HuH-7 (cell line): ENCODE results near the gene KIF1A.

Experiments used
- DNase-seq: peaks from one replicate; pipeline ENCODE4 v3.0.0; 2011; ENCODE audit warnings: low spot score

KIF1A gene

DNA sequence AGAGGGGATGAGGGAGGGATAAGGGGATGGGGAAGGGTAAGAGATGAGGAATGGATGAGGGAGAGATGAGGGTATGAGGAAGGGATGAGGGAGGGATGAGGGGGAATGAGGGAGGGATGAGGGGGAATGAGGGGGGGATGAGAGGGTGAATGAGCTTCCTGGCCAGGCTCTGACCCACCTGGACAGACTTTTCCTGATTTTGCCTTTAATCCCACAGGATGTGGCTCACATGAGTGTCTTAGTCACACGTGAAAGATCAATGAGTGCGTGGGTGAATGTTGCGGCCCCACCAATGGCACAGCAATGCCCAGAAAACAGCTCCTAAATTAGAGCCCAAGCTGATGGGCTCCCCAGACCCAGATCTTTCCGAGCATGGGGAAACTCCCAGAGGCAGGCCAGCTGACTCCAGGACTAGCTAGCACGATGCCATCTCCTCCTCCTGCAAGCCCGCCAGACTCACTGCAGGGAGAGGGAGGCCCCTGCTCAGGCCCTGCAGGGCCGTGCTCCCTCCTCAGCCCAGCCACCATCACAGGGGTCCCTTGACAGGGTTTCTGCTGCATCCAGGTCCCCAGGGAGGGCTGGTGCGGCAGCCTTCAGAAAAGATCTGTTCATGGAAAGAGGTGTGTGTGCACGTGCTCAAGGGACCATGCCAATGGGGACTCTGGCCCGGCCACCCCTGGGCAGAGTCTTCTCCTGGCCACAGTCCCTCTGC, 87.0 kb downstream of the KIF1A start:
- DNase-seq, result no peak

DNA sequence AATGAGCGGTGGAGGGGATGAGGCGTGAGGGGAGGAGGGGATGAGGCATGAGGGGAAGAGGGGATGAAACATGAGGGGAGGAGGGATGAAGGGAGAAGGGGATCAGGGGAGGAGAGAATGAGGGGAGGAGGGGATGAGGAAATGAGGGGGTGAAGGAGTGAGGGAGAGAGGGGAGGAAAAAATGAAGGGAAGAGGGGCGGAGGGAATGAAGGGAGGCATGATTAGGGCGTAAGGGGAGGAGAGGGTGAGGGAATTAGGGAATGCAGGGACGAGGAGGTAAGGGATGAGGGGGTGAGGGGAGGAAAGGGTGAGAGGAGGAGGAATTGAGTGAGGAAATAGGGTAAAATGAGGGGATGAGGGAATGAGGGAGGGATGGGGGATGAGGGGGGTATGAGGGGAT, 87.8 kb downstream of the KIF1A start:
- DNase-seq, result no peak

DNA sequence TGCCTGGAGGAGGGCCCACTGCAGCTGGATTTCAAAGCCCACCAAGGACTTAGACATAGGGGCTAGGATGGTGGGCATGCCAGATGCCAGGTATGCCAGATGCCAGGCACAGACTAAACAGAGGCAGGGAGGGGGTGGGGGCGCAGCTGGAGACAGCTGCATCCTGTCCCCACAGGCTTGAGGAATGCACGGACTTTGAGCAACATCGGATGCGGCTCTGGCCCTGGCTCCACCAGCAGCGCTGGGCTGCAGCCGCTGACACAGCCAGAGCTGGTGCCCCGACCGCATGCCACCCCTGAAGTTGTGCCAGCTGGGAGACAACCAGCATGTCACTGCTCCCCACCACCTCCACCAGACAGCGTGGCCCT, 88.9 kb downstream of the KIF1A start:
- no peak for DNase-seq

- DNase-seq, result no peak
These were observed 89.4 kb downstream of the KIF1A start for GRCh38 chr2:240730501-240731177.

DNA sequence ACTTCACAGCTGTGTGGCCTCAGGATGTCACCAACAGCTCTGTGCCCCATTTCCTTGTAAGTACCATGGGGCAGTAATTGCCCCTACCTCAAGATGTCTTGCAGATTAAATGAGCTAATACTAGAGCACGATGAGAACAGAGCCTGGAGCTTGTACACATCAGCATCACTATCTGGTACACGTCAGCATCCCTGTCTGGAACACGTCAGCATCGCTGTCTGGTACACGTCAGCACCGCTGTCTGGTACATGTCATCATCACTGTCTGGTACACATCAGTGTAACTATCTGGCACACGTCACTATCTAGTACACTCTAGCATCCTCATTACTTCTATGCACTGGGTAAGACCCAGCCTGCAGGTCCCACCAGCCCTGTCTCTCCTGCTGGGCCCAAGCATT, 91.2 kb downstream of the KIF1A start:
- DNase-seq, result no peak

- no peak for DNase-seq
These were observed 91.7 kb downstream of the KIF1A start for GRCh38 chr2:240728361-240728760.

- DNase-seq, result no peak
These were observed 92.1 kb downstream of the KIF1A start for GRCh38 chr2:240727913-240728312.

DNA sequence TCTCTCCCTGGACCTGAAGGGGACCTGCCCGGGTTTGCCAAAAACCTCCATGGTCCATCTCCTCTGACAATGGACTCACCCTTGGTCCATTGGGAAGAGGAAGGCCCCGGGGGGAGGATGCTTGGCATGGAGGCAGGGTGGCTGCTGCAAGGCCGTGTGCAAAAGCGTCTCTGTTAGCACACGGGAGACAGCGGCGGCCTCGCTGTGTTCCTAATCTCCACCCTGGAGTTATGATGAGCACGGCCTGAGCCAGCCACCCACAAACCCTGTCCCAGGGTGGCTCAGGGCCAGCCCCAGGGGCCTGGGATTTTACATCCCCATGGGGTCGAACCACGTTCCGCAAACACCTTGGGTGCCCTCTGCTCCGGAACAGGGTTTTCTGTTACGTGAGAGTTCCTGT, 92.6 kb downstream of the KIF1A start:
- no peak for DNase-seq

DNA sequence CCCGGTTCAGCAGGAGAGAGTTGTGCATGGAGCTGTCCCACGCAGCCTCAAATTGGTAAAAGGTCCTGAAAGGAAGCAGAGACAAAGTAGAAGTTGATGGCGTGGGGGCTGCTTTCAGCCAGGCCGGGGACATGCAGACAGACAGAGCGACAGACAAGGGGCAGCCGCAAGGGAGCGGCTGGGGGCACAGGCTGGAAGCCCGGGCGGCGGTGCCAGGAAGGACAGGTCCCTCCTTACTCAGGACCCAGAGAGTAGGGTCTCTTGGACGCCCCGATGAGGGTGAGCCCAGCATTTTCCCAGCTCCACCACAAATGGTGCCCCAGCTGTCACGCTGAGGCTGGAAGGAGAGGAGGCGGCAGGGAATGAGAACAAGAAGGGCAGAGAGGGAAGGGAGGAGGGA, 93.1 kb downstream of the KIF1A start:
- no peak for DNase-seq

DNA sequence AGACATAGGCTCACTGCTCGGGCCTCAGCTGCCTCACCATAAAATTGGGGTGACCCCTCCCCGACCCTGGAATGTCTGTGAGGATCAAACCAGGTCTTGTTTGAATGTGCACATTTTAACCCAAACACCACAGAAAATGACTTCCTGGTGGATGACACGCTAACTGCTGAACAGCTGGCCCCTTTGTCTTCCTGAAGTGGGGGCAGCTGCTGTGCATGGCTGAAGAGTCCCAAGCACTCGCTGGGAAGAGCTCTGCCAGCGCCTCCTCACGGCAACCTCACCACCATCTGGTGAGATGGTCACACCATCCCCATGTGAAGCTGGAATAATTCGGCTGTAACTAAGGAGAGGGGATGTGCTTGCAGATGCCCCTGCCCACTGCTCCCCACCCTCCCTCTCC, 94.3 kb downstream of the KIF1A start:
- no peak for DNase-seq

- DNase-seq, result no peak
These were observed 94.8 kb downstream of the KIF1A start for GRCh38 chr2:240725266-240725665.

- DNase-seq, result no peak
These were observed 95.6 kb downstream of the KIF1A start for GRCh38 chr2:240724431-240724830.

GRCh38 chr2:240723851-240724250, 96.2 kb downstream of the KIF1A start:
- DNase-seq, result no peak

- DNase-seq, result no peak
These were observed 97.0 kb downstream of the KIF1A start for GRCh38 chr2:240722796-240723735.

- no peak for DNase-seq
These were observed 97.6 kb downstream of the KIF1A start for GRCh38 chr2:240722376-240722775.

GRCh38 chr2:240721596-240722180, 98.3 kb downstream of the KIF1A start:
- DNase-seq, result no peak

DNA sequence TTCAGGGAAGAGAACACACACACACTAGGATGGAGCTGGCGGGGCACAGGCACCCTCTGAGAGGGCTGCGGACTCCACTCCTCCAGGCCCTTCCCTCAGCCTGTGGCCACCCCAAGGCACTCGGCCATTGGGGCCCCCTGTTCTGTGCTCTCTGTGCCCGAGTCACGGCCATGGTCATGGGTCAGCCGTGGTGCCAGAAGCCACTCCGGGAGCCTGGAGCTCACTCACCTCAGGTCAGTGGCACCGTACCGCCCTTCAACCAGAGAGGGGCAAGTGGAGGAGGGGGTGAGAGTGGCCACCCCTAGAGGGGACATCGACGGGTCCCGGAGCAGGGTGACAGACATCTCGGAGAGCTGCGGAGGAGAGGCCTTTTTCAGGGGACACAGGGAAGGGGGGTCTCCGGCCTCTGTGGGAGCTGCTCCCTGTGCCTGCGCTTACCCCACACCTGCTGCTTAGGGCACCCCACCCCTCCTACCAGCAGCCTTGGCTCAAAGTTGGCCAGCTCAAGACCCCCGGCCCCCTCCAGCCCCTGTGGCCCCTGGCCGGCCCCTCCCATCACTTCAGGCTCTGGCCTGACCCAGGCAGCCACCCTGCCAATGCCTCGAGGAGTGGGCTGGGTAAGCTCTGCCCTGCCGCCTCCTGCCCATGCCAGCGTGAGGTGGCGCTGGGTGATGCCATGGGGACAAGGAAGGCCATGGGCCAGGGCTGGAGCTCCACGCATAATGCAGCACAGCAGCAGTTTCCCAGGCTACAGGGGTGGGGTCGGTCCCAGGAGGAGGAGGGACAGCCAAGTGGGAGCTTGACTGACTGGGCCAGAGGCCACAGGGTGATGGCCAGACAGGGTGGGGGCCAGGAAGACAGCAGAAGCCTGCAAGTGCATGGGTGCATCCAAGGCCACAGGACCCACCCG, 99.1 kb downstream of the KIF1A start:
- no peak for DNase-seq

- DNase-seq, result no peak
These were observed 100.1 kb downstream of the KIF1A start for GRCh38 chr2:240719676-240720545.

GRCh38 chr2:240718896-240719490, 101.0 kb downstream of the KIF1A start:
- no peak for DNase-seq
